T-helper 1 cell treated with Interleukin-12 subunit alpha and Interleukin-12 subunit beta and Interleukin-4 antibody, amounts not matched to agents 30 μg/mL and 1 μg/mL, for 36 hours (primary cell): ENCODE measurements around the gene VPS35.
"Not testable (repeated sequence)": the region's sequence is repeated elsewhere in the genome, so short reads cannot be mapped to it uniquely, and the experiment has no call there.

Source experiments
- H3K27ac Mint-ChIP-seq: one replicate; pipeline ENCODE4 v1.8.0; 2021; ENCODE audit warnings: mild to moderate bottlenecking, mixed read lengths
- H3K27me3 Mint-ChIP-seq: one replicate; pipeline ENCODE4 v1.8.0; 2021; ENCODE audit warnings: low read depth, mixed read lengths
- H3K36me3 Mint-ChIP-seq: one replicate; pipeline ENCODE4 v1.8.0; 2021; ENCODE audit warnings: low read depth, mixed read lengths
- H3K4me1 Mint-ChIP-seq: one replicate; pipeline ENCODE4 v1.8.0; 2021; ENCODE audit warnings: low read depth, mixed read lengths
- H3K4me3 Mint-ChIP-seq: one replicate; pipeline ENCODE4 v1.8.0; 2021; ENCODE audit warnings: mild to moderate bottlenecking, moderate library complexity, mixed read lengths
- H3K9me3 Mint-ChIP-seq: one replicate; pipeline ENCODE4 v1.8.0; 2021; ENCODE audit warnings: mixed read lengths

Gene VPS35

GRCh38 chr16:46696957-46697356 is 8.0 kb upstream of the VPS35 start:
- Mint-ChIP-seq H3K9me3 (no peaks in the 10 kb centered on the region), H3K4me1 (no peaks in the 10 kb centered on the region), H3K27ac (no peak overlapping the region), H3K4me3 (no peak overlapping the region), H3K36me3 (peaks cover 15% of the 10 kb centered on the region), H3K27me3 (no peaks in the 10 kb centered on the region)

- no peaks in the 10 kb centered on the region for H3K27me3 Mint-ChIP-seq
- peaks cover 18% of the 10 kb centered on the region for H3K36me3 Mint-ChIP-seq
- no peak overlapping the region for H3K27ac Mint-ChIP-seq
Measured at GRCh38 chr16:46695937-46696336, 7.0 kb upstream of the VPS35 start.

GRCh38 chr16:46693598-46693997 is 4.6 kb upstream of the VPS35 start:
- peaks cover 18% of the 10 kb centered on the region for H3K36me3 Mint-ChIP-seq
- peaks cover 9% of the 10 kb centered on the region for H3K4me1 Mint-ChIP-seq
- H3K9me3 Mint-ChIP-seq, result no peaks in the 10 kb centered on the region
- H3K27me3 Mint-ChIP-seq, result no peaks in the 10 kb centered on the region
- H3K27ac Mint-ChIP-seq, result no peak overlapping the region
- H3K4me3 Mint-ChIP-seq, result no peak overlapping the region

More at GRCh38 chr16:46695937-46696336, 7.0 kb upstream of the VPS35 start:
- peaks cover 9% of the 10 kb centered on the region for H3K4me1 Mint-ChIP-seq
- H3K4me3 Mint-ChIP-seq, result no peak overlapping the region
- H3K9me3 Mint-ChIP-seq, result no peaks in the 10 kb centered on the region

- Mint-ChIP-seq H3K4me3 (no peak overlapping the region), H3K27me3 (no peaks in the 10 kb centered on the region), H3K36me3 (peaks cover 14% of the 10 kb centered on the region), H3K9me3 (no peaks in the 10 kb centered on the region), H3K27ac (peak overlapping the region; percentile 60), H3K4me1 (peaks cover 24% of the 10 kb centered on the region)
Measured at GRCh38 chr16:46691726-46692125, 2.7 kb upstream of the VPS35 start.

GRCh38 chr16:46690281-46691178 is 1.6 kb upstream of the VPS35 start:
- H3K4me1 Mint-ChIP-seq, result peaks cover 29% of the 10 kb centered on the region
- H3K27ac Mint-ChIP-seq, result no peak overlapping the region
- no peak overlapping the region for H3K4me3 Mint-ChIP-seq
- H3K9me3 Mint-ChIP-seq, result no peaks in the 10 kb centered on the region
- H3K27me3 Mint-ChIP-seq, result no peaks in the 10 kb centered on the region
- peaks cover 8% of the 10 kb centered on the region for H3K36me3 Mint-ChIP-seq

- no peak within 1 kb of the TSS for H3K27ac Mint-ChIP-seq
- H3K36me3 Mint-ChIP-seq, result peaks cover 2% of the 10 kb centered on the region
- peaks cover 31% of the 10 kb centered on the region for H3K4me1 Mint-ChIP-seq
- H3K4me3 Mint-ChIP-seq, result no peak within 1 kb of the TSS
- H3K9me3 Mint-ChIP-seq, result no peaks in the 10 kb centered on the region
- H3K27me3 Mint-ChIP-seq, result no peaks in the 10 kb centered on the region
Measured at GRCh38 chr16:46689365-46690280, 645 bp upstream of the VPS35 start, which contains the start of gene ORC6. ORC6 (plus strand) TSS chr16:46689659; CDS start chr16:46689706, 47 bp downstream.

GRCh38 chr16:46688101-46688653 is 801 bp downstream of the VPS35 start:
- H3K4me1 Mint-ChIP-seq, result peaks cover 33% of the 10 kb centered on the region
- no peaks in the 10 kb centered on the region for H3K9me3 Mint-ChIP-seq
- H3K27ac Mint-ChIP-seq, result no peak overlapping the region
- no peak overlapping the region for H3K4me3 Mint-ChIP-seq
- no peaks in the 10 kb centered on the region for H3K27me3 Mint-ChIP-seq
- peaks cover 2% of the 10 kb centered on the region for H3K36me3 Mint-ChIP-seq

GRCh38 chr16:46687486-46687885 is 1.5 kb downstream of the VPS35 start:
- Mint-ChIP-seq H3K36me3 (peaks cover 2% of the 10 kb centered on the region), H3K27me3 (no peaks in the 10 kb centered on the region), H3K4me3 (peak overlapping the region; percentile 0), H3K27ac (no peak overlapping the region), H3K4me1 (peaks cover 33% of the 10 kb centered on the region), H3K9me3 (no peaks in the 10 kb centered on the region)

- Mint-ChIP-seq H3K27me3 (no peaks in the 10 kb centered on the region), H3K9me3 (no peaks in the 10 kb centered on the region), H3K4me1 (peaks cover 33% of the 10 kb centered on the region), H3K27ac (no peak overlapping the region), H3K36me3 (peaks cover 2% of the 10 kb centered on the region), H3K4me3 (peak overlapping the region; percentile 0)
Measured at GRCh38 chr16:46686815-46687473, 2.0 kb downstream of the VPS35 start.

- Mint-ChIP-seq H3K36me3 (peaks cover 17% of the 10 kb centered on the region), H3K4me1 (peaks cover 10% of the 10 kb centered on the region)
- H3K27ac Mint-ChIP-seq, H3K9me3 Mint-ChIP-seq, H3K4me3 Mint-ChIP-seq, H3K27me3 Mint-ChIP-seq: not testable (repeated sequence)
Measured at GRCh38 chr16:46681867-46682266, 7.1 kb downstream of the VPS35 start.

GRCh38 chr16:46677943-46678342 is 11.0 kb downstream of the VPS35 start:
- H3K27me3 Mint-ChIP-seq, H3K9me3 Mint-ChIP-seq, H3K27ac Mint-ChIP-seq, H3K4me3 Mint-ChIP-seq, H3K4me1 Mint-ChIP-seq: not testable (repeated sequence)
- peaks cover 32% of the 10 kb centered on the region for H3K36me3 Mint-ChIP-seq

GRCh38 chr16:46673320-46674013 is 15.5 kb downstream of the VPS35 start:
- H3K27me3 Mint-ChIP-seq, result no peaks in the 10 kb centered on the region
- no peak overlapping the region for H3K27ac Mint-ChIP-seq
- no peak overlapping the region for H3K4me3 Mint-ChIP-seq
- peaks cover 35% of the 10 kb centered on the region for H3K36me3 Mint-ChIP-seq
- no peaks in the 10 kb centered on the region for H3K9me3 Mint-ChIP-seq
- H3K4me1 Mint-ChIP-seq, result peaks cover 3% of the 10 kb centered on the region

- no peak overlapping the region for H3K4me3 Mint-ChIP-seq
- H3K36me3 Mint-ChIP-seq, result peaks cover 31% of the 10 kb centered on the region
- no peak overlapping the region for H3K27ac Mint-ChIP-seq
- no peaks in the 10 kb centered on the region for H3K27me3 Mint-ChIP-seq
- no peaks in the 10 kb centered on the region for H3K9me3 Mint-ChIP-seq
- H3K4me1 Mint-ChIP-seq, result peaks cover 13% of the 10 kb centered on the region
Measured at GRCh38 chr16:46662123-46662522, 26.9 kb downstream of the VPS35 start.
